Measurements from ENCODE around the gene TMEM117.

TMEM117 gene

GRCh38 chr12:43988838-43989560 lies 153.1 kb downstream of the TMEM117 start:
- Histone ChIP-seq H3K27ac (ENCODE audit: low read depth, low read length) (no peak overlapping the region), H3K27me3 (ENCODE audit: control insufficient read depth, low read length) (no peaks in the 10 kb centered on the region), H4K20me1 (ENCODE audit: control insufficient read depth, insufficient read depth, low read depth, low read length) (no peaks in the 10 kb centered on the region), H3K79me2 (ENCODE audit: control insufficient read depth, low read length) (no peaks in the 10 kb centered on the region), H3K4me1 (ENCODE audit: control insufficient read depth, low read length) (no peaks in the 10 kb centered on the region), H3K9me2 (replicated peaks; ENCODE audit: control insufficient read depth, low read length) (no peaks in the 10 kb centered on the region), H3K4me2 (ENCODE audit: low read length) (no peak overlapping the region), H3K4me3 (ENCODE audit: low read length) (no peak overlapping the region), H3K9me3 (ENCODE audit: control insufficient read depth, insufficient read depth, low read length) (no peaks in the 10 kb centered on the region), H3K36me3 (ENCODE audit: control insufficient read depth, low read length) (no peaks in the 10 kb centered on the region), H3F3A (ENCODE audit: control insufficient read depth, insufficient read depth) (no peaks in the 10 kb centered on the region)
- TF ChIP-seq CTCF (IDR thresholded peaks at IDR 0.05; ENCODE audit: low read depth, low read length, poor library complexity, severe bottlenecking): no peak
- no peak for TF ChIP-seq EZH2phosphoT487 (IDR thresholded peaks at IDR 0.05; ENCODE audit: borderline replicate concordance, low read length)

- H3K79me2 ChIP-seq (ENCODE audit: control insufficient read depth, low read length): no peaks in the 10 kb centered on the region
- no peaks in the 10 kb centered on the region for H4K20me1 ChIP-seq (ENCODE audit: control insufficient read depth, insufficient read depth, low read depth, low read length)
- no peak overlapping the region for H3K4me2 ChIP-seq (ENCODE audit: low read length)
- no peaks in the 10 kb centered on the region for H3K36me3 ChIP-seq (ENCODE audit: control insufficient read depth, low read length)
- no peak overlapping the region for H3K27ac ChIP-seq (ENCODE audit: low read depth, low read length)
- no peak overlapping the region for H3K4me3 ChIP-seq (ENCODE audit: low read length)
- TF ChIP-seq CTCF (IDR thresholded peaks at IDR 0.05; ENCODE audit: low read depth, low read length, poor library complexity, severe bottlenecking) (no peak), EZH2phosphoT487 (IDR thresholded peaks at IDR 0.05; ENCODE audit: borderline replicate concordance, low read length) (no peak)
- H3K27me3 ChIP-seq (ENCODE audit: control insufficient read depth, low read length): no peaks in the 10 kb centered on the region
- H3K9me2 ChIP-seq (replicated peaks; ENCODE audit: control insufficient read depth, low read length): no peaks in the 10 kb centered on the region
- H3K4me1 ChIP-seq (ENCODE audit: control insufficient read depth, low read length): no peaks in the 10 kb centered on the region
- H3K9me3 ChIP-seq (ENCODE audit: control insufficient read depth, insufficient read depth, low read length): no peaks in the 10 kb centered on the region
- H3F3A ChIP-seq (ENCODE audit: control insufficient read depth, insufficient read depth): no peaks in the 10 kb centered on the region
These were observed 157.0 kb downstream of the TMEM117 start for GRCh38 chr12:43992856-43993255.

GRCh38 chr12:44000309-44000952 lies 164.6 kb downstream of the TMEM117 start:
- Histone ChIP-seq H3K9me3 (ENCODE audit: control insufficient read depth, insufficient read depth, low read length) (no peaks in the 10 kb centered on the region), H3K27me3 (ENCODE audit: control insufficient read depth, low read length) (no peaks in the 10 kb centered on the region), H3F3A (ENCODE audit: control insufficient read depth, insufficient read depth) (no peaks in the 10 kb centered on the region), H4K20me1 (ENCODE audit: control insufficient read depth, insufficient read depth, low read depth, low read length) (no peaks in the 10 kb centered on the region), H3K4me3 (ENCODE audit: low read length) (no peak overlapping the region), H3K4me1 (ENCODE audit: control insufficient read depth, low read length) (no peaks in the 10 kb centered on the region), H3K4me2 (ENCODE audit: low read length) (no peak overlapping the region), H3K36me3 (ENCODE audit: control insufficient read depth, low read length) (no peaks in the 10 kb centered on the region), H3K27ac (ENCODE audit: low read depth, low read length) (no peak overlapping the region), H3K79me2 (ENCODE audit: control insufficient read depth, low read length) (no peaks in the 10 kb centered on the region), H3K9me2 (replicated peaks; ENCODE audit: control insufficient read depth, low read length) (no peaks in the 10 kb centered on the region)
- TF ChIP-seq EZH2phosphoT487 (IDR thresholded peaks at IDR 0.05; ENCODE audit: borderline replicate concordance, low read length): no peak
- TF ChIP-seq CTCF (IDR thresholded peaks at IDR 0.05; ENCODE audit: low read depth, low read length, poor library complexity, severe bottlenecking): peak; percentile 88
